WERI-Rb-1 (cell line): ENCODE data around the gene SV2A.

Experiments used
- DNase-seq: peaks from one replicate; pipeline ENCODE4 v3.0.0-alpha.2; 2020
- H3K27ac ChIP-seq: fragments of 250-450 bp; sonication (Bioruptor Pico); 2 replicates; pipeline ENCODE4 v1.5.1; 2020; ENCODE audit warnings: mild to moderate bottlenecking, moderate library complexity
- H3K27me3 ChIP-seq: fragments of 250-450 bp; sonication (Bioruptor Pico); 2 replicates; pipeline ENCODE4 v1.5.1; 2021; ENCODE audit warnings: mild to moderate bottlenecking, low read depth, moderate library complexity; ENCODE audit not compliant: insufficient read depth, severe bottlenecking
- H3K36me3 ChIP-seq: fragments of 250-450 bp; sonication (Bioruptor Pico); 2 replicates; pipeline ENCODE4 v1.5.1; 2020; ENCODE audit warnings: mild to moderate bottlenecking, moderate library complexity
- H3K4me3 ChIP-seq: 2 replicates; pipeline ENCODE4 v1.5.1; 2011; ENCODE audit warnings: low read depth, mild to moderate bottlenecking, control low read depth, low read length
- H3K9me3 ChIP-seq: fragments of 250-450 bp; sonication (Bioruptor Pico); 2 replicates; pipeline ENCODE4 v1.5.1; 2021; ENCODE audit warnings: mild to moderate bottlenecking, moderate library complexity; ENCODE audit not compliant: severe bottlenecking
- CTCF ChIP-seq: IDR thresholded peaks from 2 replicates; pipeline ENCODE4 v1.5.1; 2011; ENCODE audit warnings: low read depth, mild to moderate bottlenecking, control low read depth, inconsistent platforms, low read length

Gene SV2A

DNA sequence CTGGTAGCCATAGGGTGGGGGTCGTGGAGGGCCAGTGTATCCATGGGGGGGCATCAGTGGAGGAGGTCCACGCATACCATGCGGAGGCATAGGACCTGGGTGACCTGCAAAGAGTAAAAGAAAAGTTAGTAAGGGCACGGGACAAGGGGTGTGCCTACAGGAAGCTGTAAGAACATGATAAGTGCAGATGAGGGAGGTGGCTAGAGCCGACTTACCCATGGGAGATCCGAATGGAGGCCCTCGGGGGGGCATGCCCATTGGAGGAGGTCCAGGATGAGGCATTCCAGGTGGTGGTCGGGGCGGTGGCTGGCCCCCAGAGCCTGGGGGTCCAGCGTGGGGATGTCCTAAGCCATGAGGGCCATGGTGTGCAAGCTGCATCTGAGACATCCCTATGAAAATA is 6.0 kb upstream of the SV2A start:
- Histone ChIP-seq H3K9me3 (no peaks in the 10 kb centered on the region), H3K4me3 (no peak overlapping the region), H3K27me3 (no peaks in the 10 kb centered on the region), H3K27ac (no peak overlapping the region), H3K36me3 (peaks cover 61% of the 10 kb centered on the region)
- no peak for DNase-seq
- no peak for TF ChIP-seq CTCF

DNA sequence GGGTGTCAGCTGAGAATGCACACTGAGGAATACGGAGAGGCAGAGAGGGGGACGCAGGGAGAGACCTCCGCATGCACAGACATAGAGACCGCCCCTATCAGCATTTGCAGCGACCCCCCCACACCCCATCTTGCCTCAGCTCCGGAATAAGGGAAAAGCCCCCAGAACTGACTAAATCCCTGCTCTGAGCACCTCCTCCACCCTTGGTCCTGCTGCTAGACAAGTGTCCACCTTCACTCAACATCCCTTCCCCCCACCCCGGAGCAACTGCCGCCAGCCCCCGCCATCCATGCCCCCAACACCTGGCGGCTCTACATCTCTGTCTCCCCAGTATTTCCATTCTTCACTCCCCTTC is 769 bp downstream of the SV2A start:
- H3K27me3 ChIP-seq, result no peaks in the 10 kb centered on the region
- DNase-seq, result no peak
- H3K4me3 ChIP-seq, result peak overlapping the region; percentile 95
- peaks cover 28% of the 10 kb centered on the region for H3K36me3 ChIP-seq
- no peaks in the 10 kb centered on the region for H3K9me3 ChIP-seq
- no peak for TF ChIP-seq CTCF
- H3K27ac ChIP-seq, result peak overlapping the region; percentile 38

- Histone ChIP-seq H3K4me3 (peak overlapping the region; percentile 95), H3K27ac (peak overlapping the region; percentile 38), H3K36me3 (peaks cover 28% of the 10 kb centered on the region), H3K9me3 (no peaks in the 10 kb centered on the region), H3K27me3 (no peaks in the 10 kb centered on the region)
- no peak for DNase-seq
- TF ChIP-seq CTCF, result no peak
Observed at GRCh38 chr1:149916193-149916897, 1.3 kb downstream of the SV2A start.

DNA sequence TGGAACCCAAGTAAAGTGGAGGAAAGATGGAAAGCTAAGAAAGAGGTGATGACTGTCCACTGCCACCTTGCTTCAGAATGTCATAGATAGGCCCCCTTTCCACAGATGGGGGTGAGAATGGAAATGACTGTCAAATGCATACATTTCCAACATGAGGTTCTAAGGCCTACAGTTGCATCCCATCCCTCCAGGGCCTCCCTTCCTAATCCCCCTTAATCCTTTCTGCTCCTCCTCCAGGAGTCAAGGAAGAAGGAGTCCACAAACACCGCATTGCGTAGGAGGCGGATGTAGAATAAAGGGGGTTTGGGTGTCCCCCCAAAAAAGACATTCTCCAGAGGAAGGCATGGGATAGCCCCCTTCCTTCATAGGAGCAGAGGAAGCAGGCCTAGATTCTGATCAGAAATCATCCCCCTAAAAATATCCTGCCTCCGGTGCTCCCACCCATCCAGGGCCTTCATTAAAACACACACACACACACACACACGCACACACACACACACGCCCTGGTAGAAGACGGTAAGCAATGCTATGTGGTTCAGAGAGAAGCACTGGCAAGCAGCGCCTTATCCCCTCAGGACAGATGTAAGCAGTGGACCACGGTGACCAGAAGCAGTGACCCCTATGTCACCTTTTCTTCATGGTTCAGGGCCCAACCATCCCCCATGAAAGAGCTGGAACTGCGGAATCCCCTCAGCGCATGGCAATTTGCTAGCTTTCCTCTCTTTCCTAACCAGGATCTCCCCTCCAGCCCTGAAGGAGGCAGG is 2.0 kb downstream of the SV2A start:
- no peak for TF ChIP-seq CTCF

DNA sequence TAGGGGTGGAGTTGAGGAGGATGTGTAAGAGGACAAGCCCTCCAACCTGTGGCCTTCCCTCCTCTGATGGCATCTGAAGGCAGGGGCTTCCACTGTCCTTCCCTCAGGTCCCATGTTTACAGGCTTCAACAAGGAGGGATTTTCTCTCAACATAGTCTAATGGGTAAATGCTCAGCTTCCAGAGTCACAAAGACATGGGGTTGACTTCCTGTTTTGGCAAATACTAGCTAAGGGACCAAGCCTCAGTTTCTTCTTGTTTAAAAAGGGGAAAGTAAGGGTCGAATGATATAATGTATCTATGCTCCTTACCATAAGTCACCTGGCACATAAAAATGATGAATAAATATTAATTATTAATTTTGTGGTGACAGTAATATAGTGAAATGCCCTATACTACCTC is 3.1 kb downstream of the SV2A start:
- H3K4me3 ChIP-seq, result no peak overlapping the region
- no peaks in the 10 kb centered on the region for H3K9me3 ChIP-seq
- DNase-seq, result no peak
- H3K27ac ChIP-seq, result no peak overlapping the region
- no peak for TF ChIP-seq CTCF
- H3K36me3 ChIP-seq, result peaks cover 45% of the 10 kb centered on the region
- no peaks in the 10 kb centered on the region for H3K27me3 ChIP-seq

More for the DNA sequence above, 2.0 kb downstream of the SV2A start:
- peak overlapping the region; percentile 95 for H3K4me3 ChIP-seq
- H3K27ac ChIP-seq, result peak overlapping the region; percentile 38
- H3K9me3 ChIP-seq, result no peaks in the 10 kb centered on the region
- peak; percentile 73 for DNase-seq
- no peaks in the 10 kb centered on the region for H3K27me3 ChIP-seq
- H3K36me3 ChIP-seq, result peaks cover 34% of the 10 kb centered on the region
